Nephron (organoid): ENCODE data around the gene JAM3.

Experiments
- H3K27ac Mint-ChIP-seq, 3 experiments: 2 replicates each; pipeline ENCODE4 v1.8.0; 2020; ENCODE audit warnings: mixed read lengths in 3 of 3, mild to moderate bottlenecking in 2 of 3, moderate library complexity in 1 of 3
- H3K27me3 Mint-ChIP-seq: 2 replicates; pipeline ENCODE4 v1.8.0; 2021; ENCODE audit warnings: low read depth, mild to moderate bottlenecking, moderate library complexity, mixed read lengths
- H3K36me3 Mint-ChIP-seq: 2 replicates; pipeline ENCODE4 v1.8.0; 2020; ENCODE audit warnings: low read depth, mixed read lengths
- H3K4me1 Mint-ChIP-seq: 2 replicates; pipeline ENCODE4 v1.8.0; 2020; ENCODE audit warnings: mixed read lengths
- H3K4me3 Mint-ChIP-seq, 3 experiments: 2 replicates each; pipeline ENCODE4 v1.8.0; 2020; ENCODE audit warnings: mild to moderate bottlenecking in 3 of 3, mixed read lengths in 3 of 3, moderate library complexity in 2 of 3
- H3K9me3 Mint-ChIP-seq: 2 replicates; pipeline ENCODE4 v1.8.0; 2020; ENCODE audit warnings: mixed read lengths
- CTCF ChIP-seq, 3 experiments: fragments of 200-600 bp; sonication (generic); IDR thresholded peaks; one replicate each; pipeline ENCODE4 v1.5.0; 2021; ENCODE audit warnings: antibody characterized with exemption in 3 of 3; ENCODE audit not compliant: unreplicated experiment in 3 of 3

JAM3 gene

GRCh38 chr11:134068829-134069425 lies at the start of gene JAM3:
JAM3 (plus strand) TSS chr11:134069072; CDS start chr11:134069084, 12 bp downstream.
- Mint-ChIP-seq H3K4me3 (peak within 1 kb of the TSS; percentile 93 to 96 (median 96)), H3K36me3 (no peaks in the 10 kb centered on the region), H3K4me1 (peaks cover 31% of the 10 kb centered on the region), H3K27me3 (peaks cover 22% of the 10 kb centered on the region), H3K27ac (peak within 1 kb of the TSS; percentile 83 to 91 (median 85)), H3K9me3 (no peaks in the 10 kb centered on the region)
- no peak for TF ChIP-seq CTCF (IDR thresholded peaks at IDR 0.05; ENCODE audit: unreplicated experiment in 3 of 3)

- Mint-ChIP-seq H3K27ac (no peak overlapping the region), H3K9me3 (no peaks in the 10 kb centered on the region), H3K27me3 (peaks cover 49% of the 10 kb centered on the region), H3K4me3 (no peak overlapping the region), H3K36me3 (no peaks in the 10 kb centered on the region), H3K4me1 (no peaks in the 10 kb centered on the region)
- TF ChIP-seq CTCF (IDR thresholded peaks at IDR 0.05; ENCODE audit: unreplicated experiment in 3 of 3), result no peak
These were observed 49.4 kb upstream of the JAM3 start for GRCh38 chr11:134019500-134019899.

GRCh38 chr11:134020598-134020997 lies 48.3 kb upstream of the JAM3 start:
- no peak for TF ChIP-seq CTCF (IDR thresholded peaks at IDR 0.05; ENCODE audit: unreplicated experiment in 3 of 3)
- peaks cover 51% of the 10 kb centered on the region for H3K27me3 Mint-ChIP-seq
- peak overlapping the region in 1 of 3 experiments; percentile 19 for H3K4me3 Mint-ChIP-seq
- no peaks in the 10 kb centered on the region for H3K4me1 Mint-ChIP-seq
- H3K9me3 Mint-ChIP-seq, result no peaks in the 10 kb centered on the region
- H3K27ac Mint-ChIP-seq, result peak overlapping the region in 1 of 3 experiments; percentile 93
- no peaks in the 10 kb centered on the region for H3K36me3 Mint-ChIP-seq

GRCh38 chr11:134021326-134021725 lies 47.5 kb upstream of the JAM3 start:
- H3K36me3 Mint-ChIP-seq, result no peaks in the 10 kb centered on the region
- peaks cover 51% of the 10 kb centered on the region for H3K27me3 Mint-ChIP-seq
- H3K9me3 Mint-ChIP-seq, result no peaks in the 10 kb centered on the region
- no peak overlapping the region for H3K4me3 Mint-ChIP-seq
- no peak for TF ChIP-seq CTCF (IDR thresholded peaks at IDR 0.05; ENCODE audit: unreplicated experiment in 3 of 3)
- H3K27ac Mint-ChIP-seq, result peak overlapping the region in 1 of 3 experiments; percentile 93
- peaks cover 2% of the 10 kb centered on the region for H3K4me1 Mint-ChIP-seq

- peaks cover 13% of the 10 kb centered on the region for H3K4me1 Mint-ChIP-seq
- peaks cover 51% of the 10 kb centered on the region for H3K27me3 Mint-ChIP-seq
- no peak overlapping the region for H3K27ac Mint-ChIP-seq
- TF ChIP-seq CTCF (IDR thresholded peaks at IDR 0.05; ENCODE audit: unreplicated experiment in 3 of 3), result no peak
- H3K36me3 Mint-ChIP-seq, result no peaks in the 10 kb centered on the region
- no peaks in the 10 kb centered on the region for H3K9me3 Mint-ChIP-seq
- H3K4me3 Mint-ChIP-seq, result no peak overlapping the region
These were observed 46.1 kb upstream of the JAM3 start for GRCh38 chr11:134022748-134023147.

GRCh38 chr11:134024420-134025081 lies 44.3 kb upstream of the JAM3 start:
- peaks cover 13% of the 10 kb centered on the region for H3K4me1 Mint-ChIP-seq
- no peaks in the 10 kb centered on the region for H3K36me3 Mint-ChIP-seq
- no peaks in the 10 kb centered on the region for H3K9me3 Mint-ChIP-seq
- no peak for TF ChIP-seq CTCF (IDR thresholded peaks at IDR 0.05; ENCODE audit: unreplicated experiment in 3 of 3)
- H3K27ac Mint-ChIP-seq, result no peak overlapping the region
- no peak overlapping the region for H3K4me3 Mint-ChIP-seq
- H3K27me3 Mint-ChIP-seq, result peaks cover 57% of the 10 kb centered on the region
